CD14-positive monocyte (primary cell): ENCODE measurements around the gene RNASE3. TPM values are rescaled to one million over a fixed set of nuclear protein-coding genes. Genes with fewer than 3 reads are reported as not detected.
A peak's percentile ranks its signal among the peaks of the same experiment; 100 is the strongest.
"Not testable (repeated sequence)": the region's sequence is repeated elsewhere in the genome, so short reads cannot be mapped to it uniquely, and the experiment has no call there.

Experiments used
- DNase-seq, 3 donors: peaks; one replicate each; pipeline ENCODE4 v3.0.0-alpha.2; 2011 to 2022
- H2AFZ ChIP-seq: 2 replicates; pipeline ENCODE4 v1.6.0; 2012; ENCODE audit warnings: mild to moderate bottlenecking, low read depth, low read length, inconsistent platforms; ENCODE audit not compliant: insufficient read depth, poor library complexity, severe bottlenecking
- H3K27ac ChIP-seq, 2 donors: 1 replicate in 1 of 2; 2 replicates in 1 of 2; pipeline ENCODE4 v1.5.1; 2012 to 2013; ENCODE audit warnings: low read length in 2 of 2, control low read depth in 1 of 2, inconsistent platforms in 1 of 2, low read depth in 1 of 2, mild to moderate bottlenecking in 1 of 2
- H3K27me3 ChIP-seq, 2 donors: one replicate each; pipeline versions ENCODE4 v1.6.0 to v1.6.1; 2011 to 2013; ENCODE audit warnings: low read length in 2 of 2; ENCODE audit not compliant: control insufficient read depth in 2 of 2, insufficient read depth in 2 of 2
- H3K36me3 ChIP-seq, 2 donors: replicated peaks in 1 of 2; 1 replicate in 1 of 2; 2 replicates in 1 of 2; pipeline versions ENCODE4 v1.5.1 to v1.6.1; 2012 to 2013; ENCODE audit warnings: low read length in 2 of 2, control low read depth in 1 of 2, inconsistent platforms in 1 of 2, mild to moderate bottlenecking in 1 of 2; ENCODE audit not compliant: insufficient read depth in 2 of 2, control insufficient read depth in 1 of 2
- H3K4me1 ChIP-seq, 2 donors: 1 replicate in 1 of 2; 2 replicates in 1 of 2; pipeline versions ENCODE4 v1.5.1 to v1.6.1; 2012 to 2013; ENCODE audit warnings: low read length in 2 of 2, control low read depth in 1 of 2, inconsistent platforms in 1 of 2, mild to moderate bottlenecking in 1 of 2, moderate library complexity in 1 of 2; ENCODE audit not compliant: insufficient read depth in 2 of 2, control insufficient read depth in 1 of 2
- H3K4me2 ChIP-seq: replicated peaks from 2 replicates; pipeline ENCODE3; 2012; ENCODE audit warnings: low read length, moderate library complexity, mild to moderate bottlenecking; ENCODE audit not compliant: poor library complexity, severe bottlenecking; ENCODE audit errors: extremely low read depth
- H3K4me3 ChIP-seq, 3 experiments: fragments of 200-600 bp in 1 of 3; sonication (generic) in 1 of 3; replicated peaks in 1 of 3; 1 replicate in 2 of 3; 2 replicates in 1 of 3; pipeline ENCODE4 v1.5.1; 2011 to 2013; ENCODE audit warnings: low read length in 3 of 3, mild to moderate bottlenecking in 3 of 3, control low read depth in 2 of 3, low read depth in 2 of 3, inconsistent platforms in 1 of 3, moderate library complexity in 1 of 3
- H3K79me2 ChIP-seq: 2 replicates; pipeline ENCODE4 v1.6.0; 2012; ENCODE audit warnings: mild to moderate bottlenecking, control low read depth, inconsistent platforms, low read length, moderate library complexity; ENCODE audit not compliant: insufficient read depth
- H3K9ac ChIP-seq: 2 replicates; pipeline ENCODE4 v1.6.0; 2017; ENCODE audit warnings: low read length, mild to moderate bottlenecking; ENCODE audit not compliant: insufficient read depth, poor library complexity, severe bottlenecking
- H3K9me3 ChIP-seq, 2 donors: replicated peaks in 1 of 2; 1 replicate in 1 of 2; 2 replicates in 1 of 2; pipeline versions ENCODE4 v1.5.1 to v1.6.1; 2012 to 2013; ENCODE audit warnings: low read length in 2 of 2, control low read depth in 1 of 2; ENCODE audit not compliant: control insufficient read depth in 1 of 2, insufficient read depth in 1 of 2
- H4K20me1 ChIP-seq: 2 replicates; pipeline ENCODE4 v1.6.0; 2012; ENCODE audit warnings: mild to moderate bottlenecking, low read length, control low read depth, moderate library complexity; ENCODE audit not compliant: insufficient read depth
- H3K27ac Mint-ChIP-seq, 7 donors: one replicate each; pipeline ENCODE4 v1.8.0; 2020; ENCODE audit warnings: mild to moderate bottlenecking in 7 of 7, mixed read lengths in 7 of 7, moderate library complexity in 6 of 7, inconsistent platforms in 2 of 7
- H3K27me3 Mint-ChIP-seq, 3 donors: one replicate each; pipeline ENCODE4 v1.8.0; 2021 to 2022; ENCODE audit warnings: low read depth in 3 of 3, mild to moderate bottlenecking in 3 of 3, mixed read lengths in 3 of 3, moderate library complexity in 3 of 3, inconsistent platforms in 1 of 3
- H3K36me3 Mint-ChIP-seq, 2 donors: one replicate each; pipeline ENCODE4 v1.8.0; 2020; ENCODE audit warnings: mixed read lengths in 2 of 2, inconsistent platforms in 1 of 2, mild to moderate bottlenecking in 1 of 2
- H3K4me1 Mint-ChIP-seq: one replicate; pipeline ENCODE4 v1.8.0; 2020; ENCODE audit warnings: mild to moderate bottlenecking, mixed read lengths
- H3K4me3 Mint-ChIP-seq, 2 donors: one replicate each; pipeline ENCODE4 v1.8.0; 2020; ENCODE audit warnings: mild to moderate bottlenecking in 2 of 2, mixed read lengths in 2 of 2, moderate library complexity in 1 of 2
- H3K9me3 Mint-ChIP-seq, 7 donors: one replicate each; pipeline ENCODE4 v1.8.0; 2020 to 2022; ENCODE audit warnings: mixed read lengths in 7 of 7, mild to moderate bottlenecking in 6 of 7, moderate library complexity in 6 of 7, inconsistent platforms in 2 of 7
- WGBS: methylation state at CpG from one replicate; pipeline ENCODE4 v1.1.5; 2013; ENCODE audit warnings: missing lambda C conversion rate; ENCODE audit not compliant: insufficient coverage; 5-methylcytosine and 5-hydroxymethylcytosine counted together
- intact Hi-C, 2 donors: fragments of 100-400 bp; cut with micrococcal nuclease; formaldehyde crosslinking; loops; one replicate each; pipeline versions ENCODE4 v1.15.0 to v1.15.1; 2023
- polyA minus RNA-seq: library from RNA; depleted of rRNA, polyadenylated mRNA; stranded (reverse); fragments of >200 nt; gene quantifications from 2 replicates; pipeline ENCODE4 v1.2.3, GENCODE V29; 2012
- polyA plus RNA-seq, 3 donors: library from polyadenylated mRNA; depleted of rRNA in 1 of 3; unstranded in 2 of 3; stranded (reverse) in 1 of 3; fragments of 300-500 nt in 2 of 3; fragments of >200 nt in 1 of 3; fragmentation: Illumina TruSeq in 2 of 3; gene quantifications; 1 replicate in 2 of 3; 2 replicates in 1 of 3; pipeline ENCODE4 v1.2.3, GENCODE V29; 2012 to 2021
- total RNA-seq, 12 experiments: library from RNA in 1 of 12; stranded (reverse) in 1 of 12; fragments of 120-200 nt in 1 of 12; gene quantifications; one replicate each; pipeline ENCODE4 v1.2.4 and lab custom pipeline; 2013 to 2026; ENCODE audit warnings: mixed read lengths in 6 of 12, inconsistent platforms in 1 of 12
- TF ChIP-seq, protein P1 (sequence below): fragments of 200-600 bp; IDR thresholded peaks from one replicate; pipeline ENCODE4 v1.8.0; 2022; ENCODE audit warnings: antibody characterized with exemption, mild to moderate bottlenecking

The RNASE3 gene
- total RNA-seq (2013): 5.2 TPM
- polyA plus RNA-seq (10 to 100 TPM in 1 of 3 donors, 1 to 10 TPM in 2; 5.1 to 13.8 (median 8.4) TPM), polyA minus RNA-seq (0.83 and 2.2 TPM in 2 replicates), total RNA-seq (lab: John Stamatoyannopoulos, UW) (0.35 to 1.0 (median 0.60) reads per million in 11 experiments)

GRCh38 chr14:20891126-20891825 is at the start of gene RNASE3:
TSS of gene RNASE3 (plus strand) at chr14:20891385. CDS start at chr14:20891687, 302 bp downstream.
- H3K36me3 Mint-ChIP-seq, H3K27me3 Mint-ChIP-seq, H3K9me3 Mint-ChIP-seq, H3K27me3 ChIP-seq, H3K36me3 ChIP-seq, H4K20me1 ChIP-seq, H3K9me3 ChIP-seq, H3K79me2 ChIP-seq, intact Hi-C loops: not testable (repeated sequence)
- Histone ChIP-seq H2AFZ (peak within 1 kb of the TSS; percentile 32), H3K4me3 (peak within 1 kb of the TSS in 1 of 3 experiments; percentile 35), H3K4me1 (peaks cover 64 to 75% of the 10 kb centered on the region in 2 donors), H3K4me2 (peak within 1 kb of the TSS; percentile 40), H3K9ac (peak within 1 kb of the TSS; percentile 31), H3K27ac (peak within 1 kb of the TSS; percentile 83 to 89)
- 8% methylated on average over 3 of the region's 11 CpGs for WGBS
- H3K4me1 Mint-ChIP-seq: peaks cover 88% of the 10 kb centered on the region
- peak in 2 of 3 donors; percentile 51 to 74 for DNase-seq
- peak within 1 kb of the TSS; percentile 91 to 98 (median 96) for H3K27ac Mint-ChIP-seq
- H3K4me3 Mint-ChIP-seq: peak within 1 kb of the TSS; percentile 59 to 86

GRCh38 chr14:20846560-20846959 is 44.6 kb upstream of the RNASE3 start:
- no peaks in the 10 kb centered on the region for H3K36me3 ChIP-seq
- H3K9me3 ChIP-seq: no peaks in the 10 kb centered on the region
- H3K79me2 ChIP-seq: no peaks in the 10 kb centered on the region
- peak overlapping the region; percentile 36 for H3K4me2 ChIP-seq
- H3K27me3 ChIP-seq: no peaks in the 10 kb centered on the region
- intact Hi-C loops: loop anchor here in 1 of 2 donors (10.0 kb wide), 1 partner anchor 62 kb away; the partner anchor contains the start of gene RNASE6
- Mint-ChIP-seq H3K4me3 (peak overlapping the region; percentile 64 to 77), H3K27me3 (peaks cover 0 to 3% (median 2%) of the 10 kb centered on the region in 3 donors), H3K36me3 (peaks cover 0 to 2% of the 10 kb centered on the region in 2 donors), H3K9me3 (peaks cover 0 to 6% (median 0%) of the 10 kb centered on the region in 7 donors), H3K27ac (peak overlapping the region; percentile 72 to 89 (median 76)), H3K4me1 (peaks cover 35% of the 10 kb centered on the region)
- 33% methylated on average over 3 of the region's 6 CpGs for WGBS
- H3K4me1 ChIP-seq: peaks cover 32 to 40% of the 10 kb centered on the region in 2 donors
- H3K9ac ChIP-seq: no peak overlapping the region
- H4K20me1 ChIP-seq: no peaks in the 10 kb centered on the region
- H3K27ac ChIP-seq: peak overlapping the region in 1 of 2 donors; percentile 73
- TF ChIP-seq, protein P1, sequence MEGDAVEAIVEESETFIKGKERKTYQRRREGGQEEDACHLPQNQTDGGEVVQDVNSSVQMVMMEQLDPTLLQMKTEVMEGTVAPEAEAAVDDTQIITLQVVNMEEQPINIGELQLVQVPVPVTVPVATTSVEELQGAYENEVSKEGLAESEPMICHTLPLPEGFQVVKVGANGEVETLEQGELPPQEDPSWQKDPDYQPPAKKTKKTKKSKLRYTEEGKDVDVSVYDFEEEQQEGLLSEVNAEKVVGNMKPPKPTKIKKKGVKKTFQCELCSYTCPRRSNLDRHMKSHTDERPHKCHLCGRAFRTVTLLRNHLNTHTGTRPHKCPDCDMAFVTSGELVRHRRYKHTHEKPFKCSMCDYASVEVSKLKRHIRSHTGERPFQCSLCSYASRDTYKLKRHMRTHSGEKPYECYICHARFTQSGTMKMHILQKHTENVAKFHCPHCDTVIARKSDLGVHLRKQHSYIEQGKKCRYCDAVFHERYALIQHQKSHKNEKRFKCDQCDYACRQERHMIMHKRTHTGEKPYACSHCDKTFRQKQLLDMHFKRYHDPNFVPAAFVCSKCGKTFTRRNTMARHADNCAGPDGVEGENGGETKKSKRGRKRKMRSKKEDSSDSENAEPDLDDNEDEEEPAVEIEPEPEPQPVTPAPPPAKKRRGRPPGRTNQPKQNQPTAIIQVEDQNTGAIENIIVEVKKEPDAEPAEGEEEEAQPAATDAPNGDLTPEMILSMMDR: no peak
- peak; percentile 59 to 74 (median 71) for DNase-seq
- H2AFZ ChIP-seq: peak overlapping the region; percentile 59
- H3K4me3 ChIP-seq: peak overlapping the region in 1 of 3 experiments; percentile 25
